Peyer's patch (tissue), 4 donors: ENCODE data around the gene UBE2D1.

Source experiments
- CTCF ChIP-seq, 6 experiments: fragments of 450-650 bp in 4 of 6; fragments of 200-600 bp in 2 of 6; sonication (generic) in 1 of 6; IDR thresholded peaks; one replicate each; pipeline ENCODE4 v1.5.1; 2017 to 2019; ENCODE audit warnings: antibody characterized with exemption in 6 of 6, mild to moderate bottlenecking in 3 of 6, moderate library complexity in 1 of 6
- POLR2A ChIP-seq, 2 donors: fragments of 450-650 bp; IDR thresholded peaks; one replicate each; pipeline ENCODE4 v1.5.1; 2017; ENCODE audit warnings: antibody characterized with exemption in 2 of 2, mild to moderate bottlenecking in 2 of 2, moderate library complexity in 2 of 2

GRCh38 chr10:58389024-58389423, 54.2 kb downstream of the UBE2D1 start:
- TF ChIP-seq POLR2A (IDR thresholded peaks at IDR 0.05) (no peak), CTCF (IDR thresholded peaks at IDR 0.05) (no peak)
